Activated T-cell treated with anti-CD3 and anti-CD28 coated beads, Interleukin-2, amount 50 U/mL, for 24 hours (primary cell): ENCODE measurements around the gene PLEKHH3.
"Not testable (repeated sequence)": the region's sequence is repeated elsewhere in the genome, so short reads cannot be mapped to it uniquely, and the experiment has no call there.

Source experiments
- DNase-seq: peaks from one replicate; pipeline ENCODE4 v3.0.0-alpha.2; 2020
- H3K27ac Mint-ChIP-seq: 2 replicates; pipeline ENCODE4 v1.8.0; 2020; ENCODE audit warnings: mild to moderate bottlenecking, mixed read lengths
- H3K27me3 Mint-ChIP-seq: 2 replicates; pipeline ENCODE4 v1.8.0; 2020; ENCODE audit warnings: mixed read lengths
- H3K36me3 Mint-ChIP-seq: 2 replicates; pipeline ENCODE4 v1.8.0; 2020; ENCODE audit warnings: low read depth, mixed read lengths
- H3K4me1 Mint-ChIP-seq: 2 replicates; pipeline ENCODE4 v1.8.0; 2020; ENCODE audit warnings: low read depth, mixed read lengths
- H3K4me3 Mint-ChIP-seq: 2 replicates; pipeline ENCODE4 v1.8.0; 2020; ENCODE audit warnings: mild to moderate bottlenecking, moderate library complexity, mixed read lengths
- H3K9me3 Mint-ChIP-seq: 2 replicates; pipeline ENCODE4 v1.8.0; 2020; ENCODE audit warnings: mixed read lengths

The PLEKHH3 gene

GRCh38 chr17:42669977-42670788, 6.6 kb downstream of the PLEKHH3 start:
- H3K27me3 Mint-ChIP-seq: peaks cover 54% of the 10 kb centered on the region
- peaks cover 18% of the 10 kb centered on the region for H3K36me3 Mint-ChIP-seq
- peaks cover 25% of the 10 kb centered on the region for H3K4me1 Mint-ChIP-seq
- DNase-seq: peak; percentile 68
- H3K4me3 Mint-ChIP-seq: peak overlapping the region; percentile 63
- H3K9me3 Mint-ChIP-seq: no peaks in the 10 kb centered on the region
- no peak overlapping the region for H3K27ac Mint-ChIP-seq

GRCh38 chr17:42669705-42669976, 7.2 kb downstream of the PLEKHH3 start:
- Mint-ChIP-seq H3K36me3 (peaks cover 18% of the 10 kb centered on the region), H3K27me3 (peaks cover 48% of the 10 kb centered on the region), H3K27ac (no peak overlapping the region)

GRCh38 chr17:42667088-42667951, 9.5 kb downstream of the PLEKHH3 start:
- Mint-ChIP-seq H3K4me3 (no peak overlapping the region), H3K36me3 (peaks cover 18% of the 10 kb centered on the region), H3K27me3 (peaks cover 31% of the 10 kb centered on the region), H3K9me3 (no peaks in the 10 kb centered on the region), H3K27ac (no peak overlapping the region), H3K4me1 (peaks cover 17% of the 10 kb centered on the region)
- no peak for DNase-seq

More at GRCh38 chr17:42669705-42669976, 7.2 kb downstream of the PLEKHH3 start:
- H3K4me1 Mint-ChIP-seq: peaks cover 23% of the 10 kb centered on the region
- no peaks in the 10 kb centered on the region for H3K9me3 Mint-ChIP-seq
- no peak for DNase-seq
- H3K4me3 Mint-ChIP-seq: peak overlapping the region; percentile 12

- not testable (repeated sequence) for H3K9me3 Mint-ChIP-seq, DNase-seq, H3K4me3 Mint-ChIP-seq, H3K27ac Mint-ChIP-seq, H3K4me1 Mint-ChIP-seq
- Mint-ChIP-seq H3K36me3 (peaks cover 18% of the 10 kb centered on the region), H3K27me3 (peaks cover 22% of the 10 kb centered on the region)
Observed at GRCh38 chr17:42666126-42666525, 10.7 kb downstream of the PLEKHH3 start.

GRCh38 chr17:42665581-42666001, 11.2 kb downstream of the PLEKHH3 start:
- peaks cover 16% of the 10 kb centered on the region for H3K27me3 Mint-ChIP-seq
- no peak for DNase-seq
- no peak overlapping the region for H3K4me3 Mint-ChIP-seq
- no peak overlapping the region for H3K27ac Mint-ChIP-seq
- H3K9me3 Mint-ChIP-seq: no peaks in the 10 kb centered on the region
- peaks cover 18% of the 10 kb centered on the region for H3K36me3 Mint-ChIP-seq
- peaks cover 4% of the 10 kb centered on the region for H3K4me1 Mint-ChIP-seq

GRCh38 chr17:42660692-42661345, 16.0 kb downstream of the PLEKHH3 start:
- no peak for DNase-seq

GRCh38 chr17:42659932-42660274, 16.9 kb downstream of the PLEKHH3 start:
- DNase-seq, H3K9me3 Mint-ChIP-seq, H3K27ac Mint-ChIP-seq, H3K27me3 Mint-ChIP-seq, H3K36me3 Mint-ChIP-seq: not testable (repeated sequence)
- H3K4me3 Mint-ChIP-seq: peak overlapping the region; percentile 10
- H3K4me1 Mint-ChIP-seq: peaks cover 30% of the 10 kb centered on the region

More at GRCh38 chr17:42660692-42661345, 16.0 kb downstream of the PLEKHH3 start:
- Mint-ChIP-seq H3K36me3 (peaks cover 9% of the 10 kb centered on the region), H3K27me3 (no peaks in the 10 kb centered on the region), H3K4me3 (no peak overlapping the region), H3K4me1 (peaks cover 25% of the 10 kb centered on the region), H3K27ac (no peak overlapping the region), H3K9me3 (no peaks in the 10 kb centered on the region)

- peaks cover 6% of the 10 kb centered on the region for H3K27me3 Mint-ChIP-seq
- peak within 1 kb of the TSS; percentile 86 for H3K4me3 Mint-ChIP-seq
- DNase-seq: peak; percentile 91
- H3K9me3 Mint-ChIP-seq: no peaks in the 10 kb centered on the region
- peak within 1 kb of the TSS; percentile 90 for H3K27ac Mint-ChIP-seq
- H3K36me3 Mint-ChIP-seq: peaks cover 3% of the 10 kb centered on the region
- peaks cover 30% of the 10 kb centered on the region for H3K4me1 Mint-ChIP-seq
Observed at GRCh38 chr17:42659079-42659931, 17.5 kb downstream of the PLEKHH3 start, which contains the start of gene TUBG2. Gene TUBG2 (plus strand): TSS chr17:42659284. CDS start chr17:42659504, 220 bp downstream.

GRCh38 chr17:42657824-42658588, 18.8 kb downstream of the PLEKHH3 start:
- Mint-ChIP-seq H3K4me1 (peaks cover 38% of the 10 kb centered on the region), H3K36me3 (peaks cover 3% of the 10 kb centered on the region), H3K4me3 (peak overlapping the region; percentile 86), H3K9me3 (no peaks in the 10 kb centered on the region), H3K27ac (no peak overlapping the region), H3K27me3 (peaks cover 19% of the 10 kb centered on the region)
- DNase-seq: no peak

- Mint-ChIP-seq H3K27ac (peak overlapping the region; percentile 58), H3K9me3 (no peaks in the 10 kb centered on the region), H3K4me1 (peaks cover 38% of the 10 kb centered on the region), H3K27me3 (peaks cover 24% of the 10 kb centered on the region), H3K36me3 (peaks cover 3% of the 10 kb centered on the region), H3K4me3 (no peak overlapping the region)
- DNase-seq: no peak
Observed at GRCh38 chr17:42655528-42655927, 21.3 kb downstream of the PLEKHH3 start.

- no peaks in the 10 kb centered on the region for H3K36me3 Mint-ChIP-seq
- DNase-seq: no peak
- no peak overlapping the region for H3K27ac Mint-ChIP-seq
- H3K4me1 Mint-ChIP-seq: peaks cover 26% of the 10 kb centered on the region
- H3K27me3 Mint-ChIP-seq: peaks cover 24% of the 10 kb centered on the region
- H3K9me3 Mint-ChIP-seq: no peaks in the 10 kb centered on the region
- peak overlapping the region; percentile 3 for H3K4me3 Mint-ChIP-seq
Observed at GRCh38 chr17:42653179-42654124, 23.3 kb downstream of the PLEKHH3 start.

- no peaks in the 10 kb centered on the region for H3K36me3 Mint-ChIP-seq
- H3K4me3 Mint-ChIP-seq: no peak overlapping the region
- H3K27ac Mint-ChIP-seq: no peak overlapping the region
- H3K27me3 Mint-ChIP-seq: peaks cover 24% of the 10 kb centered on the region
- no peaks in the 10 kb centered on the region for H3K9me3 Mint-ChIP-seq
- DNase-seq: no peak
- peaks cover 19% of the 10 kb centered on the region for H3K4me1 Mint-ChIP-seq
Observed at GRCh38 chr17:42651392-42651791, 25.4 kb downstream of the PLEKHH3 start.
